CD8-positive, alpha-beta memory T cell (primary cell): ENCODE data around the gene SIPA1. TPM values are rescaled to one million over a fixed set of nuclear protein-coding genes. Genes with fewer than 3 reads are reported as not detected.
A peak's percentile ranks its signal among the peaks of the same experiment; 100 is the strongest.

Experiments
- CTCF ChIA-PET: fragments of 350-600 bp; sonication (Branson Sonifier 250); formaldehyde crosslinking; loops from one replicate; lab custom pipeline; 2021; ENCODE audit warnings: antibody characterized with exemption; lab: Charles Lee
- POLR2A ChIA-PET: fragments of 350-600 bp; sonication (Branson Sonifier 250); formaldehyde crosslinking; loops from one replicate; lab custom pipeline; 2021; ENCODE audit warnings: antibody characterized with exemption; lab: Charles Lee
- DNase-seq, 5 donors: peaks; one replicate each; pipeline versions ENCODE4 v3.0.0 to v3.0.0-alpha.2; 2020 to 2022; ENCODE audit warnings: mixed read lengths in 1 of 5
- H3K27ac ChIP-seq: one replicate; pipeline ENCODE4 v1.7.0; 2013; ENCODE audit warnings: low read depth, mild to moderate bottlenecking, low read length, moderate library complexity
- H3K27me3 ChIP-seq: 2 replicates; pipeline ENCODE4 v1.7.0; 2013; ENCODE audit warnings: low read length, mild to moderate bottlenecking; ENCODE audit not compliant: insufficient read depth, poor library complexity, severe bottlenecking
- H3K36me3 ChIP-seq: 2 replicates; pipeline ENCODE4 v1.7.0; 2013; ENCODE audit warnings: mild to moderate bottlenecking, low read length, moderate library complexity; ENCODE audit not compliant: insufficient read depth
- H3K4me1 ChIP-seq: 2 replicates; pipeline ENCODE4 v1.7.0; 2013; ENCODE audit warnings: mild to moderate bottlenecking, low read length, moderate library complexity; ENCODE audit not compliant: insufficient read depth
- H3K4me3 ChIP-seq: 2 replicates; pipeline ENCODE4 v1.7.0; 2013; ENCODE audit warnings: mild to moderate bottlenecking, low read length
- H3K9me3 ChIP-seq: 2 replicates; pipeline ENCODE4 v1.7.0; 2013; ENCODE audit warnings: mild to moderate bottlenecking, low read length
- H3K27ac Mint-ChIP-seq, 8 donors: one replicate each; pipeline ENCODE4 v1.8.0; 2020 to 2021; ENCODE audit warnings: mixed read lengths in 8 of 8, mild to moderate bottlenecking in 6 of 8, inconsistent platforms in 3 of 8, moderate library complexity in 3 of 8
- H3K27me3 Mint-ChIP-seq, 2 donors: one replicate each; pipeline ENCODE4 v1.8.0; 2020 to 2021; ENCODE audit warnings: mixed read lengths in 2 of 2, mild to moderate bottlenecking in 1 of 2, moderate library complexity in 1 of 2
- H3K36me3 Mint-ChIP-seq, 3 donors: one replicate each; pipeline ENCODE4 v1.8.0; 2020 to 2021; ENCODE audit warnings: mixed read lengths in 3 of 3, inconsistent platforms in 1 of 3, mild to moderate bottlenecking in 1 of 3
- H3K4me1 Mint-ChIP-seq, 3 donors: one replicate each; pipeline ENCODE4 v1.8.0; 2020 to 2021; ENCODE audit warnings: mixed read lengths in 3 of 3, inconsistent platforms in 1 of 3, mild to moderate bottlenecking in 1 of 3
- H3K4me3 Mint-ChIP-seq, 7 donors: one replicate each; pipeline ENCODE4 v1.8.0; 2020 to 2021; ENCODE audit warnings: mixed read lengths in 7 of 7, mild to moderate bottlenecking in 6 of 7, moderate library complexity in 4 of 7, inconsistent platforms in 2 of 7
- H3K9me3 Mint-ChIP-seq, 5 donors: one replicate each; pipeline ENCODE4 v1.8.0; 2020 to 2022; ENCODE audit warnings: mixed read lengths in 5 of 5, mild to moderate bottlenecking in 3 of 5, moderate library complexity in 2 of 5, inconsistent platforms in 1 of 5
- polyA plus RNA-seq: library from polyadenylated mRNA; unstranded; fragments of 300-500 nt; fragmentation: Illumina TruSeq; gene quantifications from one replicate; pipeline ENCODE4 v1.2.3, GENCODE V29; 2021
- total RNA-seq, 2 experiments: library from RNA; stranded (reverse); gene quantifications; one replicate each; pipeline ENCODE4 v1.2.3, GENCODE V29; 2021

Gene SIPA1
- total and polyA plus RNA-seq, 3 experiments from 2014 or later = 111 to 335 (median 123) TPM

DNA sequence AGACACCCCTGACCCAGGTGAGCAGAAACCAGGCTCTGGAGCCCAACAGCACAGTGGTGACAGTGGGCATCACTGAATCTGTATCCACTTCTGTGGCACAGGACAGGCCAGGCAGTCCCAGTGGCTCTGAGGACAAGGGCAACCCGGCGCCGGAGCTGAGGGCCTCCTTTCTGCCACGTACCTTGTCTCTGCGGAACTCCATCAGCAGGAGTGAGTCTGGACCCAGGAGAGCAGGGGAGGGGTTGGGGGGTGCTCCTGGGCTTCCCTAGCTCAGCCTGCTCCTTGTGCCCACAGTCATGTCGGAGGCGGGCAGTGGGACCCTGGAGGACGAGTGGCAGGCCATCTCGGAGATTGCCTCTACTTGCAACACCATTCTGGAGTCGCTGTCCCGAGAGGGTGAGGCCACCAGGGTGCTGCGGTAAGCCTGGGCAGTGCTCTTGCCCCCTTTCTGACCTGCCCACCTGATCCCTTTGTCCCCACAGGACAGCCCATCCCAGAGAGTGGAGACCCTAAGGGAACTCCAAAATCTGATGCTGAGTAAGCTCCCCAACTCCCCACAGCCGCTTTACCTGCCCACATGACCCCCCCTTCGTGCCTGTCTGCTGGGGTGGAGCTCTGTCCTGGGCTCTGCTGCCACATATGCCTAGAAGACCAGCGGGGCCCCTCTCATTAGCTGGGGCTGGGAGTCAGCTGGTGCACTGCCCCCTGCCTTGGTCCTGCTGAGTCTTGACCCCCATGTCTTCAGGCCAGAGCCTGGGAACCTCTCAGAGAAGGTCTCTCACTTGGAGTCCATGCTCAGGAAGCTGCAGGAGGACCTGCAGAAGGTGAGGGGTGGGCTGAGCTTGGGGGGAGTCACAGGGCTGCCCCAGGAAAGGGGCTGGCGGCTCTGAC, 12.0 kb downstream of the SIPA1 start:
- no peak for DNase-seq
- Histone ChIP-seq H3K27ac (no peak overlapping the region), H3K36me3 (peaks cover 58% of the 10 kb centered on the region), H3K4me3 (no peak overlapping the region), H3K27me3 (no peaks in the 10 kb centered on the region), H3K4me1 (peaks cover 31% of the 10 kb centered on the region), H3K9me3 (no peaks in the 10 kb centered on the region)
- ChIA-PET CTCF (interaction anchor here (1.3 to 2.0 kb wide), 2 partner anchors 10 to 11 kb away, joined by 3 to 5 read pairs; no protein-coding TSS in a partner anchor), POLR2A (interaction anchor here (0.9 to 4.8 kb wide), 3 partner anchors 9 to 93 kb away, joined by 3 to 93 read pairs (median 5); partner anchors contain the start of gene SIPA1)
- H3K27ac Mint-ChIP-seq = peak overlapping the region in 7 of 8 donors; percentile 29 to 100 (median 76)
- H3K27me3 Mint-ChIP-seq = peaks cover 0 to 8% of the 10 kb centered on the region in 2 donors
- peaks cover 0 to 77% (median 6%) of the 10 kb centered on the region in 3 donors for H3K36me3 Mint-ChIP-seq
- H3K9me3 Mint-ChIP-seq = peaks cover 0 to 2% (median 0%) of the 10 kb centered on the region in 5 donors
- peak overlapping the region in 1 of 7 donors; percentile 36 for H3K4me3 Mint-ChIP-seq
- H3K4me1 Mint-ChIP-seq = peaks cover 30 to 39% (median 36%) of the 10 kb centered on the region in 3 donors

- Histone ChIP-seq H3K27ac (no peak overlapping the region), H3K4me1 (peaks cover 31% of the 10 kb centered on the region), H3K9me3 (no peaks in the 10 kb centered on the region), H3K4me3 (no peak overlapping the region), H3K27me3 (no peaks in the 10 kb centered on the region), H3K36me3 (peaks cover 58% of the 10 kb centered on the region)
- POLR2A ChIA-PET = interaction anchor here (4.8 kb wide), 1 partner anchor 10 kb away, joined by 93 read pairs; the partner anchor contains the start of gene SIPA1
- peaks cover 0 to 2% (median 0%) of the 10 kb centered on the region in 5 donors for H3K9me3 Mint-ChIP-seq
- no peak for DNase-seq
- H3K27ac Mint-ChIP-seq = peak overlapping the region; percentile 89 to 100 (median 96)
- peaks cover 0 to 8% of the 10 kb centered on the region in 2 donors for H3K27me3 Mint-ChIP-seq
- CTCF ChIA-PET = interaction anchor here (1.3 kb wide), 1 partner anchor 10 kb away, joined by 3 read pairs; no protein-coding TSS in a partner anchor
- H3K4me1 Mint-ChIP-seq = peaks cover 36 to 47% (median 39%) of the 10 kb centered on the region in 3 donors
- peak overlapping the region in 2 of 7 donors; percentile 36 to 83 for H3K4me3 Mint-ChIP-seq
- peaks cover 0 to 77% (median 11%) of the 10 kb centered on the region in 3 donors for H3K36me3 Mint-ChIP-seq
These were observed 12.8 kb downstream of the SIPA1 start for GRCh38 chr11:65650547-65651338.

- H3K27ac ChIP-seq = no peak overlapping the region
These were observed 13.4 kb downstream of the SIPA1 start for GRCh38 chr11:65651339-65651588.

DNA sequence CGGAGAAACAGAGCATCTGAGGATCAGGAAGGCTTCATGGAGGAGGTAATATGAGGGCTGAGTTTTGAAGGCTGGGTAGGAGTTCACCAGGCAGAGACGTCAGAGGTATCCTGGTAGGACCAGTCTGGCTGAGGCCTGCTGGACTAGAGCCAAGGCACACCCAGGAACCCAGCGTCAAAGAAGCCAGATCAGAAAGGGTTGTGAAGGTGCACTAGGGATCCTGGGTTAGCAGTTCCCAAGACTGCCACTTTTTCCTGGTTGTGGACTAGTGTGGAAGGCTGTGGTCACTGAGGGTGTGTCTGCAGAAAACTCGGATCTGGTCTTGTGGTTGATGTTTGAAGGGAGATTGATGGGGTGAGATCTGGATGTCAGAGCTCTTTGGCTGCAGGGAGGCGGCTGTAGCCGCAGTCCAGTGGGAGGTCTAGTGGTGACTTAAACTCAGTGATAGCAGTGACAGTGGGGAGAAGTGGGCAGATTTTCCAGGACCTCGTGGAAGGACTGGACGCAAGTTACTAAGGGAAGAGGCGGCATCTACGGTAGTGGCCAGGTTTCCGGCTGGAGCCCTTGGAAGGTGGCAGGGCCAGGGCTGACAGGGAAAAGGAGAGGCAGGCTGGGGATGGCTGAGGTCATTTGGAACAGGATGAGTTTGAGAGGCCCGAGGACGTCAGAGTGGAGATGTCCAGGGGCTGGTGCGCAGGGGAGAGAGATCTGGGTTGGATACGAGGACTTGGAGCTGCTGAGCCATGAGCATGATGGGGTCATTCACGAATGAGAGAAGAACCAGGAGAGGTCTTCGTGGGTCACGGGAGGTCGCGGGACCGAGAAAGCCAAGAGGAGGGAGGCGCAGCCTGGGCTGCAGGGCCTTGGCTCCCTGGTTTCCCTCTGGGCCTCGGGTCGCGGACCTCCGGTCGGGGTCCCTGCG, 13.9 kb downstream of the SIPA1 start:
- CTCF ChIA-PET = interaction anchor here (0.8 to 4.3 kb wide), 6 partner anchors 9 to 112 kb away, joined by 3 to 26 read pairs (median 6); partner anchors contain the start of genes MAP3K11, PCNX3 and SIPA1
- H3K4me1 ChIP-seq = peaks cover 31% of the 10 kb centered on the region
- peaks cover 0 to 83% (median 15%) of the 10 kb centered on the region in 3 donors for H3K36me3 Mint-ChIP-seq
- H3K4me3 ChIP-seq = peak overlapping the region; percentile 73
- H3K27me3 Mint-ChIP-seq = peaks cover 0 to 8% of the 10 kb centered on the region in 2 donors
- H3K27ac ChIP-seq = peak overlapping the region; percentile 97
- H3K4me1 Mint-ChIP-seq = peaks cover 45 to 56% (median 46%) of the 10 kb centered on the region in 3 donors
- no peaks in the 10 kb centered on the region for H3K9me3 ChIP-seq
- POLR2A ChIA-PET = interaction anchor here (0.8 to 4.8 kb wide), 9 partner anchors 10 to 530 kb away, joined by 3 to 93 read pairs (median 6); partner anchors contain the start of genes CCDC85B, FAU, MALAT1 and MAP3K11
- DNase-seq = peak in 1 of 5 donors; percentile 34
- no peaks in the 10 kb centered on the region for H3K27me3 ChIP-seq
- H3K9me3 Mint-ChIP-seq = peaks cover 0 to 2% (median 0%) of the 10 kb centered on the region in 5 donors
- peaks cover 60% of the 10 kb centered on the region for H3K36me3 ChIP-seq
- peak overlapping the region; percentile 75 to 93 (median 85) for H3K4me3 Mint-ChIP-seq
- H3K27ac Mint-ChIP-seq = peak overlapping the region; percentile 89 to 100 (median 96)

More at GRCh38 chr11:65651339-65651588, 13.4 kb downstream of the SIPA1 start:
- Histone ChIP-seq H3K36me3 (peaks cover 58% of the 10 kb centered on the region), H3K27me3 (no peaks in the 10 kb centered on the region), H3K9me3 (no peaks in the 10 kb centered on the region), H3K4me3 (no peak overlapping the region), H3K4me1 (peaks cover 31% of the 10 kb centered on the region)
- Mint-ChIP-seq H3K36me3 (peaks cover 0 to 77% (median 12%) of the 10 kb centered on the region in 3 donors), H3K4me3 (peak overlapping the region in 6 of 7 donors; percentile 74 to 90 (median 84)), H3K9me3 (peaks cover 0 to 2% (median 0%) of the 10 kb centered on the region in 5 donors), H3K27ac (peak overlapping the region; percentile 89 to 100 (median 96)), H3K27me3 (peaks cover 0 to 8% of the 10 kb centered on the region in 2 donors), H3K4me1 (peaks cover 40 to 52% (median 43%) of the 10 kb centered on the region in 3 donors)
- no peak for DNase-seq
- ChIA-PET CTCF (interaction anchor here (2.0 to 4.3 kb wide), 3 partner anchors 9 to 25 kb away, joined by 5 to 26 read pairs (median 7); partner anchors contain the start of gene SIPA1), POLR2A (interaction anchor here (3.6 to 4.8 kb wide), 2 partner anchors 10 to 11 kb away, joined by 46 to 93 read pairs; partner anchors contain the start of genes RELA and SIPA1)

DNA sequence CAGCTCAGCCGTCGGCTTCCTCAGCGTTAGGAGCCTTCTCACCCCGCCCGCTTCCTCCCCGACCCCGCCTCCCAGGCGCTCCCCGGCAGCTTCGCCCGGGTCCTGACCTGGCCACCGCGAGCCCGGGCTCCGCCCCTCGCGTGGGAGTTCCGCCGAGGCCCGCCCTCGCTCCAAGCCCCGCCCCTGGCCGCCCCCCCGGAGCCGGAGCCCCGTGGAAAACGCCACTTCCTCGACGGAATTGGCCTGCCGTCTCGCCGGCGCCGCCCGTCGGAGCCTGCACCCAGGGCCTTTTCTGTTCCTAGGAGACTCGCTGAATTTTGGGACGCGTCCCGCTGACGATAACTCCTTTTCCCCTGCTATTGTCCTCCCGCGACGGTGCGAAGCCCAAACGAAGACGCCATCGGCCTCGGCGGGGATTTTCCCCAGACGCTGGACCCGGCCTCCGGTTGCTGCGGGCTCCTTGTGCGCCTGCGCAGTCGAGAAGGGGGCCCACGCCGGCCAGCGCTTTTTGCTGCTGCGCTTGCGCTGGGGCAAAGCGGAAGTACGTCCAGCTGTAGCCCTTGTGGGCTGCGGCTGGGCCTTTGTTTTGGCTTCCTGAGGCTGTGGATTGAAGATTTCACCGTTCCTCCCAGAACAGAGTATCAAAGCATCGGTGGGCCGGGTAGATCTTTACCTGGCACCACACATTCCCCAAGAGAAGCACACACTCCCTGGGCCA, 14.8 kb downstream of the SIPA1 start:
- Mint-ChIP-seq H3K27ac (peak overlapping the region; percentile 89 to 100 (median 97)), H3K4me1 (peaks cover 54 to 64% (median 54%) of the 10 kb centered on the region in 3 donors), H3K36me3 (peaks cover 0 to 90% (median 17%) of the 10 kb centered on the region in 3 donors), H3K27me3 (peaks cover 0 to 8% of the 10 kb centered on the region in 2 donors), H3K4me3 (peak overlapping the region; percentile 82 to 93 (median 86)), H3K9me3 (peaks cover 0 to 2% (median 0%) of the 10 kb centered on the region in 5 donors)
- Histone ChIP-seq H3K36me3 (peaks cover 67% of the 10 kb centered on the region), H3K4me3 (peak overlapping the region; percentile 73), H3K4me1 (peaks cover 31% of the 10 kb centered on the region), H3K9me3 (no peaks in the 10 kb centered on the region), H3K27me3 (no peaks in the 10 kb centered on the region), H3K27ac (peak overlapping the region; percentile 97)
- ChIA-PET CTCF (interaction anchor here (0.8 to 4.3 kb wide), 10 partner anchors 10 to 112 kb away, joined by 3 to 26 read pairs (median 5); partner anchors contain the start of genes KAT5, MAP3K11, PCNX3 and RELA), POLR2A (interaction anchor here (0.5 to 4.8 kb wide), 13 partner anchors 10 to 531 kb away, joined by 3 to 93 read pairs (median 4); partner anchors contain the start of genes CCDC85B, FAU, MALAT1 and MAP3K11)
- peak; percentile 95 to 97 (median 97) for DNase-seq
